K562 (cell line): ENCODE results near the gene RBBP7. TPM values are rescaled to one million over a fixed set of nuclear protein-coding genes. Genes with fewer than 3 reads are reported as not detected.

Source experiments
- ATAC-seq: fragments of 200-7000 bp; cut with Tn5 transposase; 3 replicates; pipeline ENCODE4 v1.9.1; 2020; ENCODE audit warnings: moderate library complexity
- BruUV-seq: library from RNA; stranded (reverse); fragments of 400-500 nt; replicated peaks from 2 replicates; lab custom pipeline; 2021; lab: Mats Ljungman, UMichigan
- CTCF ChIA-PET: fragments of 300-600 bp; formaldehyde crosslinking; extraction: SDS; loops from one replicate; lab custom pipeline; 2021; ENCODE audit warnings: low intra/inter-chr PET ratio; lab: Yijun Ruan, JAX
- POLR2A ChIA-PET: fragments of 300-600, 350-650 bp; sonication (Branson Sonifier 250); formaldehyde crosslinking; extraction: SDS; loops from one replicate; lab custom pipeline; 2021; ENCODE audit warnings: antibody characterized with exemption, inconsistent platforms; lab: Yijun Ruan, JAX
- DNase-seq, 4 experiments: peaks; one replicate each; pipeline versions ENCODE4 v3.0.0 to v3.0.0-alpha.2; 2011 to 2018; ENCODE audit warnings: low spot score in 3 of 4, mixed read lengths in 3 of 4; ENCODE audit errors: extremely low read depth in 1 of 4
- FAIRE-seq: peaks from 2 replicates; lab custom pipeline; 2011; peaks lifted over from hg19 to GRCh38; lab: Jason Lieb, UNC
- H2AFZ ChIP-seq: 2 replicates; pipeline ENCODE4 v1.6.0; 2011; ENCODE audit warnings: low read depth, low read length, control low read depth, inconsistent platforms
- H3K27ac ChIP-seq: fragments of 200-600 bp; 3 replicates; pipeline ENCODE4 v1.8.0; 2011; ENCODE audit warnings: low read depth, mild to moderate bottlenecking, control low read depth, inconsistent platforms, low read length, moderate library complexity, mixed read lengths; ENCODE audit errors: extremely low read depth
- H3K27me3 ChIP-seq, 2 experiments: fragments of 300-600 bp in 1 of 2; 2 replicates in 1 of 2; 3 replicates in 1 of 2; pipeline versions ENCODE4 v1.6.0 to v1.8.0; 2011; ENCODE audit warnings: inconsistent platforms in 2 of 2, low read length in 2 of 2, mild to moderate bottlenecking in 1 of 2, mixed read lengths in 1 of 2, moderate library complexity in 1 of 2; ENCODE audit not compliant: control insufficient read depth in 2 of 2, insufficient read depth in 2 of 2
- H3K36me3 ChIP-seq: fragments of 300-600 bp; 3 replicates; pipeline ENCODE4 v1.8.0; 2011; ENCODE audit warnings: mild to moderate bottlenecking, low read length, inconsistent platforms; ENCODE audit not compliant: control insufficient read depth, insufficient read depth
- H3K4me1 ChIP-seq, 2 experiments: fragments of 200-600 bp in 1 of 2; replicated peaks in 1 of 2; 2 replicates in 1 of 2; 3 replicates in 1 of 2; pipeline versions ENCODE4 v1.5.1 to v1.8.0; 2011; ENCODE audit warnings: inconsistent platforms in 2 of 2, low read length in 2 of 2, mild to moderate bottlenecking in 1 of 2, mixed read lengths in 1 of 2, moderate library complexity in 1 of 2; ENCODE audit not compliant: control insufficient read depth in 2 of 2, insufficient read depth in 2 of 2
- H3K4me2 ChIP-seq: 2 replicates; pipeline ENCODE4 v1.6.1; 2011; ENCODE audit warnings: low read length, control low read depth, inconsistent platforms, mixed read lengths; ENCODE audit not compliant: insufficient read depth
- H3K4me3 ChIP-seq: fragments of 200-600 bp; sonication (generic), shearing (Covaris generic); 2 replicates; pipeline ENCODE4 v1.5.1; 2016; ENCODE audit warnings: control low read depth, inconsistent platforms
- H3K79me2 ChIP-seq: fragments of 200-600 bp; 3 replicates; pipeline ENCODE4 v1.8.0; 2011; ENCODE audit warnings: low read length, inconsistent platforms; ENCODE audit not compliant: control insufficient read depth, insufficient read depth
- H3K9ac ChIP-seq, 2 experiments: 2 replicates each; pipeline versions ENCODE4 v1.6.0 to v1.6.1; 2011; ENCODE audit warnings: low read depth in 2 of 2, low read length in 2 of 2, control low read depth in 1 of 2, inconsistent platforms in 1 of 2, mild to moderate bottlenecking in 1 of 2, mixed read lengths in 1 of 2; ENCODE audit not compliant: insufficient read depth in 1 of 2
- H3K9me1 ChIP-seq: one replicate; pipeline ENCODE4 v1.6.0; 2011; ENCODE audit warnings: inconsistent platforms, mild to moderate bottlenecking, low read length, moderate library complexity; ENCODE audit not compliant: control insufficient read depth, insufficient read depth
- H3K9me3 ChIP-seq: replicated peaks from 2 replicates; pipeline ENCODE4 v1.5.1; 2011; ENCODE audit warnings: low read depth, low read length, inconsistent platforms; ENCODE audit not compliant: control insufficient read depth, insufficient read depth
- H4K20me1 ChIP-seq: replicated peaks from 2 replicates; pipeline ENCODE4 v1.6.1; 2011; ENCODE audit warnings: low read length, inconsistent platforms, mixed read lengths; ENCODE audit not compliant: control insufficient read depth, insufficient read depth
- POLR2H ChIP-seq: IDR thresholded peaks from 2 replicates; pipeline ENCODE4 v1.6.1; 2016; ENCODE audit warnings: missing genetic modification characterization, low read depth, mild to moderate bottlenecking, control low read depth, missing compliant biosample characterization, moderate library complexity
- ZNF165 ChIP-seq: fragments of 250-450 bp; sonication (Bioruptor Pico); IDR thresholded peaks from 2 replicates; pipeline ENCODE4 v1.4.0; 2020; ENCODE audit warnings: borderline replicate concordance
- ZNF175 ChIP-seq: fragments of 200-800 bp; sonication (Bioruptor generic); IDR thresholded peaks from 2 replicates; pipeline ENCODE4 v1.6.1; 2016; ENCODE audit warnings: low read depth, mild to moderate bottlenecking, missing genetic modification characterization, missing compliant biosample characterization
- ZNF384 ChIP-seq: IDR thresholded peaks from 2 replicates; pipeline ENCODE4 v1.6.1; 2012; ENCODE audit warnings: low read depth, low read length, improper control_type of control experiment
- WGBS: fragments of 100-300 bp; shearing (Covaris generic); methylation state at CpG from one replicate; pipeline ENCODE4 v1.1.6; 2016; ENCODE audit warnings: low coverage, mixed read lengths; ENCODE audit not compliant: insufficient coverage; ENCODE audit errors: missing lambda C conversion rate; 5-methylcytosine and 5-hydroxymethylcytosine counted together
- in situ Hi-C: fragments of 300-500 bp; cut with MboI; formaldehyde crosslinking; loops from 4 replicates; pipeline ENCODE4 v1.15.0; 2018; ENCODE audit warnings: inconsistent platforms, mixed read lengths
- intact Hi-C: fragments of 100-400 bp; cut with micrococcal nuclease; formaldehyde crosslinking; loops from 2 replicates; pipeline ENCODE4 v1.14.2; 2022
- polyA plus RNA-seq, 8 experiments: library from polyadenylated mRNA; depleted of rRNA in 4 of 8; stranded (reverse) in 5 of 8; unstranded in 3 of 8; fragments of >200 nt; fragmentation: Nextera tagmentation in 2 of 8; fragmentation: Illumina TruSeq in 1 of 8; extraction: Ambion mirVana in 2 of 8; extraction: Trizol in 1 of 8; gene quantifications; 2 replicates each; pipeline versions ENCODE4 v1.2.1 to v1.2.3, GENCODE V29; 2011 to 2014; ENCODE audit warnings: inconsistent platforms in 1 of 8, missing spikeins in 1 of 8
- total RNA-seq, 7 experiments: library from RNA; depleted of rRNA in 6 of 7; stranded (reverse); fragments of >200 nt in 6 of 7; fragmentation: Illumina TruSeq in 2 of 7; extraction: Trizol in 2 of 7; gene quantifications; 2 replicates each; pipeline versions ENCODE4 v1.2.1 to v1.2.3, GENCODE V29; 2011 to 2021; ENCODE audit warnings: low replicate concordance in 1 of 7
- TF ChIP-seq, protein P1 (sequence below), 3 experiments: IDR thresholded peaks in 2 of 3; conservative IDR thresholded peaks in 1 of 3; 2 replicates each; pipeline ENCODE4 v1.5.1; 2011 to 2012; ENCODE audit warnings: low read length in 3 of 3, mild to moderate bottlenecking in 3 of 3, control low read depth in 2 of 3, improper control_type of control experiment in 1 of 3, inconsistent platforms in 1 of 3, low read depth in 1 of 3, mixed read lengths in 1 of 3, moderate library complexity in 1 of 3; ENCODE audit not compliant: insufficient read depth in 2 of 3
- TF ChIP-seq, protein P2 (sequence below): sonication (generic); formaldehyde crosslinking; IDR thresholded peaks from 2 replicates; pipeline ENCODE4 v1.9.0; 2022; ENCODE audit warnings: mild to moderate bottlenecking, missing genetic modification reagents
- TF ChIP-seq, protein P3 (sequence below), 2 experiments: fragments of 450-650 bp in 1 of 2; sonication (generic) in 1 of 2; formaldehyde crosslinking in 1 of 2; IDR thresholded peaks; 2 replicates each; pipeline versions ENCODE4 v1.7.1 to v1.9.0; 2016 to 2022; ENCODE audit warnings: inconsistent platforms in 1 of 2, mild to moderate bottlenecking in 1 of 2, missing genetic modification reagents in 1 of 2

Gene RBBP7
- total and polyA plus RNA-seq, 9 of the 15 experiments (the other 6 are each of a cell fraction or from before 2014, with no cell fraction given) = 79.0 to 364 (median 182) TPM

DNA sequence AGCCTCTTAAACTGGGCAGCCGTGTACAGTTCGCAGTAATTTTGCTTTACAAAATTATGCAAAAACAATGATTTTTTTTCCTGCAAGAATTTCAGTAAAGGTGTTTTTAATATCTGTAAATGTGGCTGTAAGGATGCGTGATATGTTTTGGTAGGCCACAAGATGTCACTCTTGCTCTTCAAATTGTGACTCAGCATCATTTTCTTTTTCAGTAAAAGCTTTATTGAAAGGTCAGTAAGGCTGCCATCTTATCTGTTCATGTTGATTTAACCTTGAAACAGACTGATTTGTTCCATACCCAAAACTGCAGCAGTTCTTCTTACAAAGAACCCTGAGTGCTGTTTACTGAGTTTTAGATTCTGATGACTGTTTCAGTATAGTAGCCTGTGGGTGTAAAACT is 44.0 kb downstream of the RBBP7 start:
- in situ Hi-C loops (loop anchor here (10.0 kb wide), 1 partner anchor 219 kb away; no protein-coding TSS in a partner anchor), intact Hi-C loops (loop anchor here (1.0 to 5.0 kb wide), 2 partner anchors 66 to 220 kb away; no protein-coding TSS in a partner anchor)
- no peaks in the 10 kb centered on the region for H3K79me2 ChIP-seq
- H3K36me3 ChIP-seq = peaks cover 77% of the 10 kb centered on the region
- no peak overlapping the region for H2AFZ ChIP-seq
- H3K9ac ChIP-seq = no peak overlapping the region
- H3K9me3 ChIP-seq = no peaks in the 10 kb centered on the region
- peak; percentile 86 for FAIRE-seq
- H3K27me3 ChIP-seq = no peaks in the 10 kb centered on the region
- DNase-seq = peak; percentile 21 to 45 (median 24)
- ChIA-PET POLR2A (interaction anchor here (1.4 kb wide), 1 partner anchor 19 kb away, joined by 4 read pairs; no protein-coding TSS in a partner anchor), CTCF (interaction anchor here (1.3 to 1.4 kb wide), 2 partner anchors 57 to 220 kb away, joined by 7 to 13 read pairs; no protein-coding TSS in a partner anchor)
- 22% methylated on average over 3 of the region's 3 CpGs for WGBS
- ATAC-seq = peak; percentile 85
- H3K27ac ChIP-seq = no peak overlapping the region
- H3K4me2 ChIP-seq = no peak overlapping the region
- H4K20me1 ChIP-seq = no peaks in the 10 kb centered on the region; the same call in 1 of the 2 replicates
- no peaks in the 10 kb centered on the region for H3K9me1 ChIP-seq
- H3K4me1 ChIP-seq = no peaks in the 10 kb centered on the region; a peak in 1 of 5 replicates
- no TSS peak for BruUV-seq
- H3K4me3 ChIP-seq = no peak overlapping the region
- TF ChIP-seq ZNF384 (0 out of 2 replicates have a peak, but pooled peaks have one; percentile 41), ZNF165 (CRISPR knock-in tag) (no peak), POLR2H (no peak), ZNF175 (CRISPR knock-in tag) (no peak)
- TF ChIP-seq, protein P1, sequence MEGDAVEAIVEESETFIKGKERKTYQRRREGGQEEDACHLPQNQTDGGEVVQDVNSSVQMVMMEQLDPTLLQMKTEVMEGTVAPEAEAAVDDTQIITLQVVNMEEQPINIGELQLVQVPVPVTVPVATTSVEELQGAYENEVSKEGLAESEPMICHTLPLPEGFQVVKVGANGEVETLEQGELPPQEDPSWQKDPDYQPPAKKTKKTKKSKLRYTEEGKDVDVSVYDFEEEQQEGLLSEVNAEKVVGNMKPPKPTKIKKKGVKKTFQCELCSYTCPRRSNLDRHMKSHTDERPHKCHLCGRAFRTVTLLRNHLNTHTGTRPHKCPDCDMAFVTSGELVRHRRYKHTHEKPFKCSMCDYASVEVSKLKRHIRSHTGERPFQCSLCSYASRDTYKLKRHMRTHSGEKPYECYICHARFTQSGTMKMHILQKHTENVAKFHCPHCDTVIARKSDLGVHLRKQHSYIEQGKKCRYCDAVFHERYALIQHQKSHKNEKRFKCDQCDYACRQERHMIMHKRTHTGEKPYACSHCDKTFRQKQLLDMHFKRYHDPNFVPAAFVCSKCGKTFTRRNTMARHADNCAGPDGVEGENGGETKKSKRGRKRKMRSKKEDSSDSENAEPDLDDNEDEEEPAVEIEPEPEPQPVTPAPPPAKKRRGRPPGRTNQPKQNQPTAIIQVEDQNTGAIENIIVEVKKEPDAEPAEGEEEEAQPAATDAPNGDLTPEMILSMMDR (IDR thresholded peaks at IDR 0.05 in 2 of 3, conservative IDR thresholded peaks at IDR 0.05 in 1 of 3; ENCODE audit: insufficient read depth in 2 of 3, low read depth in 1 of 3, low read length in 3 of 3) = peak in 2 of 3 experiments; percentile 52 to 68; a peak in 4 of 6 replicates
- TF ChIP-seq, protein P2, sequence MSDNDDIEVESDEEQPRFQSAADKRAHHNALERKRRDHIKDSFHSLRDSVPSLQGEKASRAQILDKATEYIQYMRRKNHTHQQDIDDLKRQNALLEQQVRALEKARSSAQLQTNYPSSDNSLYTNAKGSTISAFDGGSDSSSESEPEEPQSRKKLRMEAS = no peak
- TF ChIP-seq, protein P3, sequence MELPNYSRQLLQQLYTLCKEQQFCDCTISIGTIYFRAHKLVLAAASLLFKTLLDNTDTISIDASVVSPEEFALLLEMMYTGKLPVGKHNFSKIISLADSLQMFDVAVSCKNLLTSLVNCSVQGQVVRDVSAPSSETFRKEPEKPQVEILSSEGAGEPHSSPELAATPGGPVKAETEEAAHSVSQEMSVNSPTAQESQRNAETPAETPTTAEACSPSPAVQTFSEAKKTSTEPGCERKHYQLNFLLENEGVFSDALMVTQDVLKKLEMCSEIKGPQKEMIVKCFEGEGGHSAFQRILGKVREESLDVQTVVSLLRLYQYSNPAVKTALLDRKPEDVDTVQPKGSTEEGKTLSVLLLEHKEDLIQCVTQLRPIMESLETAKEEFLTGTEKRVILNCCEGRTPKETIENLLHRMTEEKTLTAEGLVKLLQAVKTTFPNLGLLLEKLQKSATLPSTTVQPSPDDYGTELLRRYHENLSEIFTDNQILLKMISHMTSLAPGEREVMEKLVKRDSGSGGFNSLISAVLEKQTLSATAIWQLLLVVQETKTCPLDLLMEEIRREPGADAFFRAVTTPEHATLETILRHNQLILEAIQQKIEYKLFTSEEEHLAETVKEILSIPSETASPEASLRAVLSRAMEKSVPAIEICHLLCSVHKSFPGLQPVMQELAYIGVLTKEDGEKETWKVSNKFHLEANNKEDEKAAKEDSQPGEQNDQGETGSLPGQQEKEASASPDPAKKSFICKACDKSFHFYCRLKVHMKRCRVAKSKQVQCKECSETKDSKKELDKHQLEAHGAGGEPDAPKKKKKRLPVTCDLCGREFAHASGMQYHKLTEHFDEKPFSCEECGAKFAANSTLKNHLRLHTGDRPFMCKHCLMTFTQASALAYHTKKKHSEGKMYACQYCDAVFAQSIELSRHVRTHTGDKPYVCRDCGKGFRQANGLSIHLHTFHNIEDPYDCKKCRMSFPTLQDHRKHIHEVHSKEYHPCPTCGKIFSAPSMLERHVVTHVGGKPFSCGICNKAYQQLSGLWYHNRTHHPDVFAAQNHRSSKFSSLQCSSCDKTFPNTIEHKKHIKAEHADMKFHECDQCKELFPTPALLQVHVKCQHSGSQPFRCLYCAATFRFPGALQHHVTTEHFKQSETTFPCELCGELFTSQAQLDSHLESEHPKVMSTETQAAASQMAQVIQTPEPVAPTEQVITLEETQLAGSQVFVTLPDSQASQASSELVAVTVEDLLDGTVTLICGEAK (IDR thresholded peaks at IDR 0.05) = peak; percentile 85
- TF ChIP-seq, protein P3 (CRISPR knock-in tag; IDR thresholded peaks at IDR 0.05) = peak; percentile 78; the same call in 1 of the 2 replicates
